IMR-90 (cell line): ENCODE results near the gene FOXL3. TPM values are rescaled to one million over a fixed set of nuclear protein-coding genes. Genes with fewer than 3 reads are reported as not detected.

ENCODE experiments used
- ATAC-seq: fragments of 200-7000 bp; cut with Tn5 transposase; 2 replicates; pipeline ENCODE4 v1.9.1; 2020; ENCODE audit warnings: low read depth, mild to moderate bottlenecking, moderate library complexity
- BruUV-seq: library from RNA; stranded (reverse); fragments of 400-500 nt; replicated peaks from 2 replicates; lab custom pipeline; 2021; lab: Mats Ljungman, UMichigan
- CTCF ChIA-PET: fragments of 300-600 bp; formaldehyde crosslinking; extraction: SDS; loops from one replicate; lab custom pipeline; 2021; ENCODE audit warnings: antibody characterized with exemption; lab: Yijun Ruan, JAX
- POLR2A ChIA-PET: fragments of 300-600 bp; sonication (Branson Sonifier 250); formaldehyde crosslinking; loops from one replicate; lab custom pipeline; 2022; ENCODE audit warnings: antibody characterized with exemption; ENCODE audit not compliant: unreplicated experiment; lab: Charles Lee
- DNase-seq: peaks from one replicate; pipeline ENCODE4 v3.0.0; 2013
- H2AFZ ChIP-seq: replicated peaks from 2 replicates; pipeline ENCODE3; 2013; ENCODE audit warnings: low read length, mild to moderate bottlenecking; ENCODE audit not compliant: poor library complexity
- H2AK5ac ChIP-seq: 2 replicates; pipeline ENCODE4 v1.6.1; 2013; ENCODE audit warnings: low read depth, low read length, inconsistent platforms
- H2AK9ac ChIP-seq: replicated peaks from 2 replicates; pipeline ENCODE3; 2013; ENCODE audit warnings: mild to moderate bottlenecking, low read depth, low read length, moderate library complexity; ENCODE audit not compliant: poor library complexity
- H2BK120ac ChIP-seq: 2 replicates; pipeline ENCODE4 v1.6.1; 2013; ENCODE audit warnings: low read depth, low read length, inconsistent platforms
- H2BK15ac ChIP-seq: 3 replicates; pipeline ENCODE4 v1.6.1; 2013; ENCODE audit warnings: low read depth, low read length, inconsistent platforms
- H2BK20ac ChIP-seq: 2 replicates; pipeline ENCODE4 v1.6.1; 2013; ENCODE audit warnings: low read depth, mild to moderate bottlenecking, inconsistent platforms, low read length, moderate library complexity
- H2BK5ac ChIP-seq: 2 replicates; pipeline ENCODE4 v1.6.1; 2013; ENCODE audit warnings: mild to moderate bottlenecking, low read depth, low read length, inconsistent platforms; ENCODE audit not compliant: poor library complexity, severe bottlenecking
- H3K14ac ChIP-seq: replicated peaks from 2 replicates; pipeline ENCODE4 v1.6.1; 2013; ENCODE audit warnings: low read depth, low read length, inconsistent platforms
- H3K18ac ChIP-seq: 2 replicates; pipeline ENCODE4 v1.6.1; 2013; ENCODE audit warnings: low read depth, low read length, control low read depth
- H3K23ac ChIP-seq: 2 replicates; pipeline ENCODE4 v1.6.1; 2013; ENCODE audit warnings: low read depth, low read length, inconsistent platforms
- H3K27ac ChIP-seq: 2 replicates; pipeline ENCODE4 v1.5.1; 2013; ENCODE audit warnings: mild to moderate bottlenecking, control low read depth, low read length; ENCODE audit not compliant: insufficient read depth
- H3K27me3 ChIP-seq: 2 replicates; pipeline ENCODE4 v1.6.1; 2013; ENCODE audit warnings: low read length; ENCODE audit not compliant: control insufficient read depth, insufficient read depth
- H3K36me3 ChIP-seq: 2 replicates; pipeline ENCODE4 v1.6.1; 2013; ENCODE audit warnings: low read length, mixed read lengths; ENCODE audit not compliant: control insufficient read depth, insufficient read depth
- H3K4ac ChIP-seq: 2 replicates; pipeline ENCODE4 v1.6.1; 2013; ENCODE audit warnings: low read depth, low read length, inconsistent platforms
- H3K4me1 ChIP-seq: 2 replicates; pipeline ENCODE4 v1.6.1; 2013; ENCODE audit warnings: low read length, mixed read lengths; ENCODE audit not compliant: control insufficient read depth, insufficient read depth
- H3K4me2 ChIP-seq: 2 replicates; pipeline ENCODE4 v1.6.1; 2013; ENCODE audit warnings: low read depth, mild to moderate bottlenecking, control low read depth, low read length, moderate library complexity
- H3K4me3 ChIP-seq: 2 replicates; pipeline ENCODE4 v1.5.1; 2013; ENCODE audit warnings: low read depth, mild to moderate bottlenecking, control low read depth, low read length, moderate library complexity; ENCODE audit not compliant: insufficient read depth
- H3K56ac ChIP-seq: 2 replicates; pipeline ENCODE4 v1.6.1; 2013; ENCODE audit warnings: low read length, inconsistent platforms; ENCODE audit not compliant: insufficient read depth; ENCODE audit errors: extremely low read depth
- H3K79me1 ChIP-seq, 2 experiments: 2 replicates each; pipeline ENCODE4 v1.6.1; 2013; ENCODE audit warnings: low read length in 2 of 2, inconsistent platforms in 1 of 2, low read depth in 1 of 2
- H3K9ac ChIP-seq: 2 replicates; pipeline ENCODE4 v1.6.1; 2013; ENCODE audit warnings: low read depth, low read length, control low read depth
- H3K9me1 ChIP-seq: 2 replicates; pipeline ENCODE4 v1.6.1; 2013; ENCODE audit warnings: low read length, inconsistent platforms; ENCODE audit not compliant: insufficient read depth
- H3K9me3 ChIP-seq: 2 replicates; pipeline ENCODE4 v1.6.1; 2013; ENCODE audit warnings: low read length; ENCODE audit not compliant: control insufficient read depth, insufficient read depth
- H4K20me1 ChIP-seq: 2 replicates; pipeline ENCODE4 v1.6.1; 2013; ENCODE audit warnings: low read length, inconsistent platforms; ENCODE audit not compliant: insufficient read depth
- H4K5ac ChIP-seq: 2 replicates; pipeline ENCODE4 v1.6.1; 2013; ENCODE audit warnings: mild to moderate bottlenecking, low read depth, low read length, control low read depth
- H4K8ac ChIP-seq, 2 experiments: 2 replicates each; pipeline ENCODE4 v1.6.1; 2013; ENCODE audit warnings: low read depth in 2 of 2, low read length in 2 of 2, control low read depth in 1 of 2, inconsistent platforms in 1 of 2
- H4K91ac ChIP-seq: 2 replicates; pipeline ENCODE4 v1.6.1; 2013; ENCODE audit warnings: low read depth, low read length, inconsistent platforms; ENCODE audit not compliant: insufficient read depth
- BHLHE40 ChIP-seq: fragments of 150-350 bp; IDR thresholded peaks from 2 replicates; pipeline ENCODE4 v1.6.1; 2016; ENCODE audit warnings: mild to moderate bottlenecking, low read depth, low read length
- CTCF ChIP-seq: conservative IDR thresholded peaks from 2 replicates; pipeline ENCODE4 v1.5.1; 2012; ENCODE audit warnings: mild to moderate bottlenecking, low read depth, low read length, improper control_type of control experiment
- FOS ChIP-seq: fragments of 150-350 bp; IDR thresholded peaks from 2 replicates; pipeline ENCODE4 v1.6.1; 2016; ENCODE audit warnings: low read depth, low read length
- MAZ ChIP-seq: IDR thresholded peaks from 2 replicates; pipeline ENCODE4 v1.6.1; 2012; ENCODE audit warnings: low read depth, mild to moderate bottlenecking, low read length, improper control_type of control experiment, moderate library complexity, borderline replicate concordance
- MXI1 ChIP-seq: IDR thresholded peaks from 2 replicates; pipeline ENCODE4 v1.6.1; 2012; ENCODE audit warnings: low read depth, mild to moderate bottlenecking, low read length, moderate library complexity, borderline replicate concordance
- NFE2L2 ChIP-seq: fragments of 150-350 bp; IDR thresholded peaks from 2 replicates; pipeline ENCODE4 v1.6.1; 2016; ENCODE audit warnings: low read depth, mild to moderate bottlenecking, low read length
- POLR2A ChIP-seq: IDR thresholded peaks from 2 replicates; pipeline ENCODE4 v1.6.1; 2012; ENCODE audit warnings: mild to moderate bottlenecking, low read depth, low read length
- RAD21 ChIP-seq: IDR thresholded peaks from 2 replicates; pipeline ENCODE4 v1.6.1; 2012; ENCODE audit warnings: low read length, improper control_type of control experiment
- RCOR1 ChIP-seq: IDR thresholded peaks from 2 replicates; pipeline ENCODE4 v1.6.1; 2012; ENCODE audit warnings: mild to moderate bottlenecking, low read length, improper control_type of control experiment; ENCODE audit not compliant: insufficient replicate concordance
- RFX5 ChIP-seq: IDR thresholded peaks from 2 replicates; pipeline ENCODE4 v1.8.0; 2012; ENCODE audit warnings: low read depth, mild to moderate bottlenecking, low read length, moderate library complexity
- USF2 ChIP-seq: fragments of 150-350 bp; IDR thresholded peaks from 2 replicates; pipeline ENCODE4 v1.6.1; 2017; ENCODE audit warnings: mild to moderate bottlenecking, antibody characterized with exemption, low read length, low read depth
- WGBS, 2 experiments: methylation state at CpG; one replicate each; pipeline versions ENCODE4 v1.1.5 to v1.1.7; 2013; ENCODE audit warnings: missing lambda C conversion rate in 2 of 2; ENCODE audit not compliant: insufficient read length in 1 of 2; ENCODE audit errors: extremely low coverage in 2 of 2; 5-methylcytosine and 5-hydroxymethylcytosine counted together
- dilution Hi-C: fragments of 300-500 bp; cut with HindIII; formaldehyde crosslinking; loops from one replicate; pipeline ENCODE4 v1.14.3; 2018; ENCODE audit warnings: low sequenced_read_pairs; ENCODE audit not compliant: unreplicated experiment
- in situ Hi-C: fragments of 300-500 bp; cut with MboI; formaldehyde crosslinking; loops from 3 replicates; pipeline ENCODE4 v1.14.3; 2019; ENCODE audit warnings: low sequenced_read_pairs, inconsistent platforms, mixed read lengths
- intact Hi-C: fragments of 100-400 bp; cut with micrococcal nuclease; formaldehyde crosslinking; loops from 2 replicates; pipeline ENCODE4 v1.10.0; 2022
- polyA plus RNA-seq, 3 experiments: library from polyadenylated mRNA; depleted of rRNA; stranded (reverse); fragments of >200 nt; gene quantifications; 2 replicates each; pipeline ENCODE4 v1.2.3, GENCODE V29; 2012; ENCODE audit warnings: low replicate concordance in 1 of 3
- total RNA-seq: library from RNA; depleted of rRNA; stranded (reverse); fragments of >200 nt; gene quantifications from 2 replicates; pipeline ENCODE4 v1.2.3, GENCODE V29; 2012

Gene FOXL3
- total and polyA plus RNA-seq, 2 of the 4 experiments (the other 2 are of a cell fraction): not detected

- Histone ChIP-seq H3K23ac (no peak overlapping the region), H3K27me3 (peaks cover 32% of the 10 kb centered on the region; the same call in 1 of the 2 replicates), H2AFZ (no peak overlapping the region), H4K20me1 (peaks cover 3% of the 10 kb centered on the region; the same call in 1 of the 2 replicates), H3K4me2 (no peak overlapping the region), H4K91ac (no peak overlapping the region), H3K18ac (no peak overlapping the region), H2BK120ac (no peak overlapping the region), H3K4ac (no peak overlapping the region), H2BK20ac (no peak overlapping the region), H2AK9ac (no peak overlapping the region), H3K56ac (no peak overlapping the region), H3K27ac (no peak overlapping the region), H3K9ac (no peak overlapping the region), H3K79me1 (no peaks in the 10 kb centered on the region), H3K9me1 (0 out of 2 replicates have a peak, but pooled peaks cover 4% of the 10 kb centered on the region), H3K36me3 (no peaks in the 10 kb centered on the region), H3K14ac (no peak overlapping the region), H3K9me3 (no peaks in the 10 kb centered on the region; the same call in 1 of the 2 replicates), H3K4me3 (no peak overlapping the region), H2BK5ac (no peak overlapping the region), H3K4me1 (no peaks in the 10 kb centered on the region), H2BK15ac (no peak overlapping the region), H2AK5ac (no peak overlapping the region), H4K5ac (no peak overlapping the region), H4K8ac (no peak overlapping the region)
- DNase-seq (no peak), ATAC-seq (no peak)
- CTCF ChIA-PET: no interaction called here
- in situ Hi-C loops (no loop called here), dilution Hi-C loops (no loop called here), intact Hi-C loops (no loop called here)
- no CpG with 5 or more reads among the region's 10 CpGs for WGBS, 2 experiments
- BruUV-seq: no TSS peak
- no peak for TF ChIP-seq POLR2A
- TF ChIP-seq RAD21: no peak
- no peak for TF ChIP-seq CTCF
- no peak for TF ChIP-seq NFE2L2
- TF ChIP-seq RCOR1: no peak
- TF ChIP-seq FOS: no peak
- no peak for TF ChIP-seq BHLHE40
- TF ChIP-seq MAZ: no peak
- TF ChIP-seq MXI1: no peak
- TF ChIP-seq RFX5: no peak
- TF ChIP-seq USF2: no peak
- POLR2A ChIA-PET: no interaction called here
These were observed 10.1 kb downstream of the FOXL3 start for GRCh38 chr7:300048-300447.
